Measurements from ENCODE around the gene CFAP54.

The CFAP54 gene

GRCh38 chr12:96810057-96810456 lies 320.7 kb downstream of the CFAP54 start:
- TF ChIP-seq TAF1 (IDR thresholded peaks at IDR 0.05; ENCODE audit: borderline replicate concordance, insufficient read depth, low read length) (no peak), SIN3A (IDR thresholded peaks at IDR 0.05; ENCODE audit: borderline replicate concordance, insufficient read depth, low read length) (no peak), FOXP2 (optimal IDR thresholded peaks at IDR 0.05; ENCODE audit: borderline replicate concordance, extremely low read depth, extremely low read length, insufficient read depth) (no peak), POLR2AphosphoS5 (IDR thresholded peaks at IDR 0.05; ENCODE audit: low read depth, low read length) (no peak)

GRCh38 chr12:96810477-96810876 lies 321.1 kb downstream of the CFAP54 start:
- TF ChIP-seq SIN3A (IDR thresholded peaks at IDR 0.05; ENCODE audit: borderline replicate concordance, insufficient read depth, low read length) (no peak), POLR2AphosphoS5 (IDR thresholded peaks at IDR 0.05; ENCODE audit: low read depth, low read length) (no peak), REST (IDR thresholded peaks at IDR 0.05; ENCODE audit: insufficient read depth in 1 of 2, low read depth in 2 of 2, low read length in 2 of 2) (no peak), FOXP2 (optimal IDR thresholded peaks at IDR 0.05; ENCODE audit: borderline replicate concordance, extremely low read depth, extremely low read length, insufficient read depth) (no peak), TAF1 (IDR thresholded peaks at IDR 0.05; ENCODE audit: borderline replicate concordance, insufficient read depth, low read length) (no peak)

- no peak for TF ChIP-seq SIN3A (IDR thresholded peaks at IDR 0.05; ENCODE audit: borderline replicate concordance, insufficient read depth, low read length)
- no peak for TF ChIP-seq TAF1 (IDR thresholded peaks at IDR 0.05; ENCODE audit: borderline replicate concordance, insufficient read depth, low read length)
- TF ChIP-seq FOXP2 (optimal IDR thresholded peaks at IDR 0.05; ENCODE audit: borderline replicate concordance, extremely low read depth, extremely low read length, insufficient read depth): no peak
These were observed 321.7 kb downstream of the CFAP54 start for GRCh38 chr12:96811083-96811482.

GRCh38 chr12:96812153-96812552 lies 322.8 kb downstream of the CFAP54 start:
- TF ChIP-seq SIN3A (IDR thresholded peaks at IDR 0.05; ENCODE audit: borderline replicate concordance, insufficient read depth, low read length) (no peak), POLR2AphosphoS5 (IDR thresholded peaks at IDR 0.05; ENCODE audit: low read depth, low read length) (no peak), TAF1 (IDR thresholded peaks at IDR 0.05; ENCODE audit: borderline replicate concordance, insufficient read depth, low read length) (no peak), REST (IDR thresholded peaks at IDR 0.05; ENCODE audit: insufficient read depth in 1 of 2, low read depth in 2 of 2, low read length in 2 of 2) (no peak)

- TF ChIP-seq TAF1 (IDR thresholded peaks at IDR 0.05; ENCODE audit: borderline replicate concordance, insufficient read depth, low read length) (no peak), REST (IDR thresholded peaks at IDR 0.05; ENCODE audit: insufficient read depth in 1 of 2, low read depth in 2 of 2, low read length in 2 of 2) (no peak), FOXP2 (optimal IDR thresholded peaks at IDR 0.05; ENCODE audit: borderline replicate concordance, extremely low read depth, extremely low read length, insufficient read depth) (no peak), SIN3A (IDR thresholded peaks at IDR 0.05; ENCODE audit: borderline replicate concordance, insufficient read depth, low read length) (no peak), POLR2AphosphoS5 (IDR thresholded peaks at IDR 0.05; ENCODE audit: low read depth, low read length) (no peak)
These were observed 324.8 kb downstream of the CFAP54 start for GRCh38 chr12:96814200-96814599.

GRCh38 chr12:96821592-96821991 lies 332.2 kb downstream of the CFAP54 start:
- no peak for TF ChIP-seq FOXP2 (optimal IDR thresholded peaks at IDR 0.05; ENCODE audit: borderline replicate concordance, extremely low read depth, extremely low read length, insufficient read depth)

GRCh38 chr12:96822641-96823040 lies 333.3 kb downstream of the CFAP54 start:
- TF ChIP-seq FOXP2 (optimal IDR thresholded peaks at IDR 0.05; ENCODE audit: borderline replicate concordance, extremely low read depth, extremely low read length, insufficient read depth): no peak
- TF ChIP-seq TAF1 (IDR thresholded peaks at IDR 0.05; ENCODE audit: borderline replicate concordance, insufficient read depth, low read length): no peak
- TF ChIP-seq REST (IDR thresholded peaks at IDR 0.05; ENCODE audit: insufficient read depth in 1 of 2, low read depth in 2 of 2, low read length in 2 of 2): no peak
- TF ChIP-seq POLR2AphosphoS5 (IDR thresholded peaks at IDR 0.05; ENCODE audit: low read depth, low read length): no peak
- no peak for TF ChIP-seq SIN3A (IDR thresholded peaks at IDR 0.05; ENCODE audit: borderline replicate concordance, insufficient read depth, low read length)
